Measurements from ENCODE around the gene LTBP1.

The LTBP1 gene

DNA sequence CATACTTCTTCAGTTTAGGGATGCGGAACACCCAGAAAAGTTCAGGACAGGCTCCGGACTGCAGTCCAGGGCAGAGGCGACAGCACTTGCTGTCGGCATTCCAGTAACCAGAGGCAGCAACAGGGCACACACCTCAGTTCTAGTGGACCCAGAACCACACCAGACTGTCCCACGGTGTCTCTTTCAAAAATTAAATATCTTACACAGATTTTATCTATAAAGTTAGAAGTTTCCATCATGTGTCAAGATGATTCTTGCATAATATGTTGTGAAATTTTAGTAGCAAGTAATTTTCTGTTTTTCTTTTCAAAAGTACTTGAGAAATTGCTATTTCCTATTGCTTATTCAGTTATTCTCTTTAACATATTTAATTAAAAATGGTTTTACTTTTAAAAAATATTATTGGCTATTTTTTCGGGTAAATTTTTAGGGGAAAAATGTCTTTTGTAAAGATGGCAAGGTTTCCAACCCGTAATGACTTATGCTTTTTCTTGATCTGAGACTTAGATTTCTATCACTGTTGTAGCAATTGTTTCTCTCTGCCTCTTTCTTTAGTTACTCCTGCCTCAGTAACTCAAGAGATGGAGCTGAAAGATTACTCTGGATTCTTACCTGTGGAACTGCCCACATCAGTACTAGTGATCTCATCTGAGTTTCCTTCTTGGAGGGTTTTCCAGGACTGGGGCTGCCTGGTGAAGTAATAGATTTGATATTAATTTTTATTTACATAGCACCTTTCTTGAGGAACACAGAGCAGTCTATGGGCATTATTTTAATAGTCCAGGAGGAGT is 182.7 kb downstream of the LTBP1 start:
- H3K27me3 ChIP-seq (ENCODE audit: low read depth): no peaks in the 10 kb centered on the region
- DNase-seq (ENCODE audit: low spot score in 2 of 2): no peak
- no peaks in the 10 kb centered on the region for H3K36me3 ChIP-seq (replicated peaks)
- H3K4me3 ChIP-seq: no peak overlapping the region
- in situ Hi-C loops (cut with MboI; ENCODE audit: low sequenced_read_pairs): no loop called here
- no peaks in the 10 kb centered on the region for H3K9me3 ChIP-seq
- no peaks in the 10 kb centered on the region for H3K4me1 ChIP-seq

- Histone ChIP-seq H3K36me3 (replicated peaks) (no peaks in the 10 kb centered on the region), H3K4me1 (no peaks in the 10 kb centered on the region), H3K27me3 (ENCODE audit: low read depth) (no peaks in the 10 kb centered on the region), H3K9me3 (no peaks in the 10 kb centered on the region), H3K4me3 (no peak overlapping the region)
- DNase-seq (ENCODE audit: low spot score in 2 of 2): no peak
- in situ Hi-C loops (cut with MboI; ENCODE audit: low sequenced_read_pairs): no loop called here
Observed at GRCh38 chr2:33130054-33130447, 183.3 kb downstream of the LTBP1 start.

DNA sequence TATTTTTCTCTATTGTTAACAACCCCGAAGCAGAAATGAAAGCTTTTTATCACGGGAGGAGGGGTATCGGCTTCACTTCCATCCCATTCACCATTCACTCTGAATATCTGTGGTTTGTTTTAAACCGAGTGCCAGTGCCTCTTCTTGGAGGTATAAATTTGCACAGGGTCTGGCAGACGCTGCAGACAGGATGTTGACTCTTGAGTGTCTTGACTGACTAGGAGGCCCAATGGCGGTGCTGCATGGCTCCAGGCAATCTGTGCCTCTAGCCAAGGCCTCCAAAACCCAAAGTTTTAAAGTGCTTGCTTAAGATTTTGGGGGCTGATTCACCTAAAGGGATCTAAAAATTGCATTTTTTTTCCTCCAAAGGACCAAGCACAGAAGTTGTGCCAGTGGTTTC is 183.8 kb downstream of the LTBP1 start:
- Histone ChIP-seq H3K36me3 (replicated peaks) (no peaks in the 10 kb centered on the region), H3K27me3 (ENCODE audit: low read depth) (no peaks in the 10 kb centered on the region), H3K4me1 (no peaks in the 10 kb centered on the region), H3K9me3 (no peaks in the 10 kb centered on the region), H3K4me3 (no peak overlapping the region)
- in situ Hi-C loops (cut with MboI; ENCODE audit: low sequenced_read_pairs): no loop called here
- no peak for DNase-seq (ENCODE audit: low spot score in 2 of 2)

GRCh38 chr2:33131111-33131510 is 184.4 kb downstream of the LTBP1 start:
- DNase-seq (ENCODE audit: low spot score in 2 of 2): no peak
- H3K4me3 ChIP-seq: no peak overlapping the region
- H3K4me1 ChIP-seq: no peaks in the 10 kb centered on the region
- no peaks in the 10 kb centered on the region for H3K27me3 ChIP-seq (ENCODE audit: low read depth)
- no peaks in the 10 kb centered on the region for H3K36me3 ChIP-seq (replicated peaks)
- no peaks in the 10 kb centered on the region for H3K9me3 ChIP-seq
- in situ Hi-C loops (cut with MboI; ENCODE audit: low sequenced_read_pairs): no loop called here

- no peaks in the 10 kb centered on the region for H3K36me3 ChIP-seq (replicated peaks)
- H3K4me1 ChIP-seq: no peaks in the 10 kb centered on the region
- no peak overlapping the region for H3K4me3 ChIP-seq
- H3K27me3 ChIP-seq (ENCODE audit: low read depth): no peaks in the 10 kb centered on the region
- H3K9me3 ChIP-seq: no peaks in the 10 kb centered on the region
- in situ Hi-C loops (cut with MboI; ENCODE audit: low sequenced_read_pairs): no loop called here
- no peak for DNase-seq (ENCODE audit: low spot score in 2 of 2)
Observed at GRCh38 chr2:33131749-33132148, 185.0 kb downstream of the LTBP1 start.

- H3K36me3 ChIP-seq (replicated peaks): no peaks in the 10 kb centered on the region
- H3K4me3 ChIP-seq: no peak overlapping the region
- no peaks in the 10 kb centered on the region for H3K27me3 ChIP-seq (ENCODE audit: low read depth)
- in situ Hi-C loops (cut with MboI; ENCODE audit: low sequenced_read_pairs): no loop called here
- DNase-seq (ENCODE audit: low spot score in 2 of 2): no peak
- no peaks in the 10 kb centered on the region for H3K9me3 ChIP-seq
- H3K4me1 ChIP-seq: no peaks in the 10 kb centered on the region
Observed at GRCh38 chr2:33133454-33133952, 186.8 kb downstream of the LTBP1 start.

GRCh38 chr2:33134086-33134771 is 187.5 kb downstream of the LTBP1 start:
- H3K36me3 ChIP-seq (replicated peaks): no peaks in the 10 kb centered on the region
- no peak overlapping the region for H3K4me3 ChIP-seq
- in situ Hi-C loops (cut with MboI; ENCODE audit: low sequenced_read_pairs): no loop called here

GRCh38 chr2:33134791-33135560 is 188.2 kb downstream of the LTBP1 start:
- Histone ChIP-seq H3K4me3 (no peak overlapping the region), H3K36me3 (replicated peaks) (no peaks in the 10 kb centered on the region), H3K9me3 (no peaks in the 10 kb centered on the region), H3K27me3 (ENCODE audit: low read depth) (no peaks in the 10 kb centered on the region), H3K4me1 (no peaks in the 10 kb centered on the region)
- in situ Hi-C loops (cut with MboI; ENCODE audit: low sequenced_read_pairs): no loop called here
- no peak for DNase-seq (ENCODE audit: low spot score in 2 of 2)

More at GRCh38 chr2:33134086-33134771, 187.5 kb downstream of the LTBP1 start:
- no peaks in the 10 kb centered on the region for H3K4me1 ChIP-seq
- no peaks in the 10 kb centered on the region for H3K9me3 ChIP-seq
- H3K27me3 ChIP-seq (ENCODE audit: low read depth): no peaks in the 10 kb centered on the region
- peak; percentile 38 to 46 for DNase-seq (ENCODE audit: low spot score in 2 of 2)

DNA sequence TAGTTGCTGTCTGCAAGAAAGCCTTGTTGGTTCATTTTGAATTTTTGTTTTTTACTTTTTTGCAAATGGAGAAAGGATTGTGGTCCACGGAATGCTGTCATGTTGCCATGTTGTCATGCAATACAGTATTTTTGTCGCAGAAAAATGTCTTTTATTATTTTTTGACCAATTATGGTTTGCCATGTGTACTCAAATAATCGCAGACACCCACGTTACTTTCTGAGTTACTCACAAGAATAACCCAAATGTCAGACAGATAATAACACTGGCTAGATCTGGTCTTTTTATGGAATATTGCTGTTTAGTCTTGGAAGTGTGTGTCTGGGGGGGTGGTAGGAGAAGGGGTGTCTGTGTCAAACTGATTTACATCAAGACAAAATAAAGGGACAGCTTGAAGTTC is 188.9 kb downstream of the LTBP1 start:
- Histone ChIP-seq H3K4me1 (no peaks in the 10 kb centered on the region), H3K36me3 (replicated peaks) (no peaks in the 10 kb centered on the region), H3K4me3 (no peak overlapping the region), H3K27me3 (ENCODE audit: low read depth) (no peaks in the 10 kb centered on the region), H3K9me3 (no peaks in the 10 kb centered on the region)
- in situ Hi-C loops (cut with MboI; ENCODE audit: low sequenced_read_pairs): no loop called here
- DNase-seq (ENCODE audit: low spot score in 2 of 2): no peak

GRCh38 chr2:33136056-33136455 is 189.3 kb downstream of the LTBP1 start:
- DNase-seq (ENCODE audit: low spot score in 2 of 2): no peak
- no peaks in the 10 kb centered on the region for H3K9me3 ChIP-seq
- no peaks in the 10 kb centered on the region for H3K4me1 ChIP-seq
- no peaks in the 10 kb centered on the region for H3K36me3 ChIP-seq (replicated peaks)
- no peaks in the 10 kb centered on the region for H3K27me3 ChIP-seq (ENCODE audit: low read depth)
- in situ Hi-C loops (cut with MboI; ENCODE audit: low sequenced_read_pairs): no loop called here
- H3K4me3 ChIP-seq: no peak overlapping the region

GRCh38 chr2:33136566-33136965 is 189.8 kb downstream of the LTBP1 start:
- in situ Hi-C loops (cut with MboI; ENCODE audit: low sequenced_read_pairs): no loop called here
- Histone ChIP-seq H3K36me3 (replicated peaks) (no peaks in the 10 kb centered on the region), H3K27me3 (ENCODE audit: low read depth) (no peaks in the 10 kb centered on the region), H3K4me1 (no peaks in the 10 kb centered on the region), H3K9me3 (no peaks in the 10 kb centered on the region), H3K4me3 (no peak overlapping the region)
- DNase-seq (ENCODE audit: low spot score in 2 of 2): no peak

DNA sequence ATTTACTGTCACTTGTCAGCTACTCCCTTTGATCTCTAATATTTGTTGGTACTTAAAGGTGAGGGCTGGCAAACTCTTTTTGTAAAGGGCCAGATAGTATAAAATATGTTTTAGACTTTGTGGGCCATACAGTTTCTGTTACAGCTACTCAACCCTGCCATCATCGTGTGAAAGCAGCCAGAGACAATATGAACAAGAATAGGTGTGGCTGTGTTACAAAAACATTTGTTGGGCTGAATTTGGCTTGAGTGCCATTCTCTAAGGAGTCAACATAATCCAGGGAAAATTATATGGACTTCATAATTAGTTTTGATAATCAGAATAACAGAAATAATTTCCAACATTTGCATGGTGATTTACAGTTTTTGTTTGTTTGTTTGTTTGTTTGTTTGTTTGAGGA is 190.6 kb downstream of the LTBP1 start:
- no peak for DNase-seq (ENCODE audit: low spot score in 2 of 2)
- no peaks in the 10 kb centered on the region for H3K4me1 ChIP-seq
- no peaks in the 10 kb centered on the region for H3K9me3 ChIP-seq
- no peak overlapping the region for H3K4me3 ChIP-seq
- no peaks in the 10 kb centered on the region for H3K36me3 ChIP-seq (replicated peaks)
- no peaks in the 10 kb centered on the region for H3K27me3 ChIP-seq (ENCODE audit: low read depth)
- in situ Hi-C loops (cut with MboI; ENCODE audit: low sequenced_read_pairs): no loop called here

DNA sequence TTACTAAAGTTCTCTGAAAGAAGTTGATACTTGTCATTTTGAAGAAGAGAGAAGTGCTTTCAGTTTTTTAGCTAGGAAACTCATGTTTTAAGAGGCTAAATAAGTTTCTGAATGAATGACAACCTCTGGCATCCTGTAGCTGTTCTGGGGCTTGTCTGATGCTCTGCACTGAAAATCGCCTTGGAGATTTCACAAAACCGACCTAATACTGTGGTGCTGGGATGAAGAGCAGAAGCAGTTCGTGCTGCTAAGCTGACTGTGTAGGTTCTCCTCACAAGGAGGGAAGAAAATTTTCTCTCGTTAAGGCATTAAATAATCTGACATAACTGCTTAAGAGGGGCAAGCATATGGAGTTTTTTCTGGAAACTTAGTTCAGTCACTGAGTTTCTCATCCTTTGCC is 193.2 kb downstream of the LTBP1 start:
- Histone ChIP-seq H3K4me1 (no peaks in the 10 kb centered on the region), H3K27me3 (ENCODE audit: low read depth) (no peaks in the 10 kb centered on the region), H3K9me3 (no peaks in the 10 kb centered on the region), H3K36me3 (replicated peaks) (no peaks in the 10 kb centered on the region), H3K4me3 (no peak overlapping the region)
- in situ Hi-C loops (cut with MboI; ENCODE audit: low sequenced_read_pairs): no loop called here
- no peak for DNase-seq (ENCODE audit: low spot score in 2 of 2)

DNA sequence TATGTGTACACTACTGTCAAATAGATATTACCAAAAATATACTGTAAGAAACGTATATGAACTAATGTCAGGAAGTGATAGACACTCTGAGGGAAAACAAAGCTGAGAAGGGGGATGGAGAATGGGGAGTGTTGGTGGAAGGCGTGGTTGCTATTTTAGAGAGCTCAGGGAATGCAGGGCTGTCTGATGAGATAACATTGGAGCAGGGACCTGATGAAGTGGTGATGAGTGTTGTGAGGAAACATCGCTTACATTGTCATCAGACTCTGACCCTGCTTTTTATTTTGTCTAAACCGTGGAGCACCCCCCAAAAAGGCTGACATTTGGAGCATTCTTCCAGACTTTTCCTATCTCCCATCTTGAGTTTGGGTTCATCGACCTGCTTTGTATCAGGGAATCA is 194.7 kb downstream of the LTBP1 start:
- Histone ChIP-seq H3K9me3 (no peaks in the 10 kb centered on the region), H3K4me1 (no peaks in the 10 kb centered on the region), H3K36me3 (replicated peaks) (no peaks in the 10 kb centered on the region), H3K4me3 (no peak overlapping the region), H3K27me3 (ENCODE audit: low read depth) (no peaks in the 10 kb centered on the region)
- DNase-seq (ENCODE audit: low spot score in 2 of 2): no peak
- in situ Hi-C loops (cut with MboI; ENCODE audit: low sequenced_read_pairs): no loop called here

All from HAP-1 (cell line).